SK-N-MC (cell line): ENCODE measurements around the gene BCAM.

Source experiments
- EZH2 ChIP-seq: fragments of 200-600 bp; sonication (generic); IDR thresholded peaks from one replicate; pipeline ENCODE4 v1.6.1; 2017; ENCODE audit warnings: antibody characterized with exemption
- POLR2AphosphoS5 ChIP-seq: IDR thresholded peaks from 2 replicates; pipeline ENCODE4 v1.6.1; 2012; ENCODE audit warnings: mild to moderate bottlenecking, low read depth, low read length, borderline replicate concordance

- TF ChIP-seq EZH2 = no peak
- no peak for TF ChIP-seq POLR2AphosphoS5
These were observed 9.1 kb upstream of the BCAM start for GRCh38 chr19:44799627-44800346.
